NT2/D1 (cell line): ENCODE results near the gene GNB2.

Source experiments
- YY1 ChIP-seq: IDR thresholded peaks from 2 replicates; pipeline ENCODE4 v1.6.1; 2011; ENCODE audit not compliant: insufficient read length, insufficient read depth
- ZNF274 ChIP-seq: IDR thresholded peaks from 2 replicates; pipeline ENCODE4 v1.6.1; 2011; ENCODE audit warnings: mild to moderate bottlenecking, low read depth, low read length

DNA sequence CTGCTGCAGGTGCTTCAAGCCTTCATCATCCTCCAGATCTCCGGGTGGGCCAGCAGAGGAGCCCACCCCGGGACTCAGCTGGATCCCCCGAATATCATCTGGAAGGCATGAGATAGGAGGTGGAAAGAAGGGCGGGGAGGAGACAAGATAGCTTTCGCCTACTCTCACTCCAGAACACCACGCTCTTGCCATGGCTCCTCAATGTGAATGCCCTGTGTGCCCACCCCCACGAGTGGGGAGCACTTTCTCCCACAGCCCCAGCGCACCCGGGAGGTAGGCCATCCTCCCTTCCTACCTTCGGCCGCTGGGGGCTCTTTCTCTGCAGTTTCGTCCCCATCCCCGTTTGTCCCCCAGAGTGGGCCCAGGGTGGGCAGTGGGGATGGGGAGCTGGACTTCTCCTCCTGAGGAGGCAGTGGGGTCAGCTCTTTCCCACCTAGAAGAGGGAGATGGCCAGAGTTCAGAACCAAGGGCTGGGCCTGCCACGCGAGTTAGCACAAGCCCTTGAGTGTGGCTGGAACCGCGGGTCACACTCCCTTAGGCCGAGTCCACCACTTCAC is 11.6 kb downstream of the GNB2 start:
- no peak for TF ChIP-seq ZNF274
- no peak for TF ChIP-seq YY1
